HG03280 (cell line): ENCODE results near the gene CTRB1.
"Not testable (repeated sequence)": the region's sequence is repeated elsewhere in the genome, so short reads cannot be mapped to it uniquely, and the experiment has no call there.

Experiments
- ATAC-seq: cut with Tn5 transposase; IDR thresholded peaks from one replicate; pipeline ENCODE4 v1.9.1; 2021; ENCODE audit warnings: mild to moderate bottlenecking, moderate library complexity; ENCODE audit not compliant: unreplicated experiment

CTRB1 gene

GRCh38 chr16:75238132-75238852 lies 19.5 kb downstream of the CTRB1 start:
- ATAC-seq: no peak

- ATAC-seq: no peak
Observed at GRCh38 chr16:75238853-75239541, 20.2 kb downstream of the CTRB1 start.

- ATAC-seq: no peak
Observed at GRCh38 chr16:75239542-75240122, 20.8 kb downstream of the CTRB1 start.

GRCh38 chr16:75240633-75241032 lies 21.8 kb downstream of the CTRB1 start:
- not testable (repeated sequence) for ATAC-seq

- no peak for ATAC-seq
Observed at GRCh38 chr16:75241412-75241811, 22.6 kb downstream of the CTRB1 start.

- no peak for ATAC-seq
Observed at GRCh38 chr16:75241955-75242354, 23.2 kb downstream of the CTRB1 start.

GRCh38 chr16:75242436-75243078 lies 23.8 kb downstream of the CTRB1 start:
- not testable (repeated sequence) for ATAC-seq

GRCh38 chr16:75243667-75244224 lies 25.0 kb downstream of the CTRB1 start:
- no peak for ATAC-seq

- ATAC-seq: no peak
Observed at GRCh38 chr16:75244225-75244809, 25.5 kb downstream of the CTRB1 start.

GRCh38 chr16:75244844-75245758 lies 26.3 kb downstream of the CTRB1 start:
- ATAC-seq: no peak

- no peak for ATAC-seq
Observed at GRCh38 chr16:75246504-75247205, 27.9 kb downstream of the CTRB1 start.

- ATAC-seq: no peak
Observed at GRCh38 chr16:75247249-75247648, 28.5 kb downstream of the CTRB1 start.

GRCh38 chr16:75248142-75248535 lies 29.4 kb downstream of the CTRB1 start:
- no peak for ATAC-seq

- no peak for ATAC-seq
Observed at GRCh38 chr16:75248536-75249380, 30.0 kb downstream of the CTRB1 start.

- no peak for ATAC-seq
Observed at GRCh38 chr16:75249441-75249840, 30.7 kb downstream of the CTRB1 start.

GRCh38 chr16:75250089-75250808 lies 31.5 kb downstream of the CTRB1 start:
- ATAC-seq: peak; percentile 4

- peak; percentile 17 for ATAC-seq
Observed at GRCh38 chr16:75250809-75251279, 32.1 kb downstream of the CTRB1 start.
